H9 (cell line): ENCODE data around the gene PLIN4. TPM values are rescaled to one million over a fixed set of nuclear protein-coding genes. Genes with fewer than 3 reads are reported as not detected.

Experiments
- DNase-seq: peaks from one replicate; pipeline ENCODE4 v3.0.0-alpha.2; 2017
- H2AFZ ChIP-seq: one replicate; pipeline ENCODE4 v1.6.1; 2013; ENCODE audit warnings: mild to moderate bottlenecking, low read length, control low read depth, moderate library complexity
- H2AK5ac ChIP-seq: 2 replicates; pipeline ENCODE4 v1.6.1; 2013; ENCODE audit warnings: low read length, control low read depth, mixed read lengths; ENCODE audit not compliant: insufficient read length
- H2BK120ac ChIP-seq: one replicate; pipeline ENCODE4 v1.6.1; 2013; ENCODE audit warnings: low read depth, mild to moderate bottlenecking, low read length, control low read depth, inconsistent platforms; ENCODE audit not compliant: poor library complexity, severe bottlenecking
- H2BK12ac ChIP-seq: 2 replicates; pipeline ENCODE4 v1.6.1; 2013; ENCODE audit warnings: low read length, control low read depth, mixed read lengths, low read depth; ENCODE audit not compliant: insufficient read length
- H2BK15ac ChIP-seq: 2 replicates; pipeline ENCODE4 v1.6.1; 2013; ENCODE audit warnings: low read depth, low read length, control low read depth
- H2BK20ac ChIP-seq: one replicate; pipeline ENCODE4 v1.6.1; 2013; ENCODE audit warnings: low read depth, mild to moderate bottlenecking, low read length, control low read depth, inconsistent platforms; ENCODE audit not compliant: poor library complexity, severe bottlenecking
- H2BK5ac ChIP-seq: 2 replicates; pipeline ENCODE4 v1.6.1; 2013; ENCODE audit warnings: low read length, control low read depth, mixed read lengths; ENCODE audit not compliant: insufficient read length
- H3K14ac ChIP-seq: 2 replicates; pipeline ENCODE4 v1.6.1; 2013; ENCODE audit warnings: low read length, control low read depth; ENCODE audit not compliant: insufficient read depth
- H3K18ac ChIP-seq: 2 replicates; pipeline ENCODE4 v1.6.1; 2013; ENCODE audit warnings: low read depth, mild to moderate bottlenecking, mixed read lengths, low read length, control low read depth; ENCODE audit not compliant: insufficient read length
- H3K23ac ChIP-seq: 2 replicates; pipeline ENCODE4 v1.6.1; 2013; ENCODE audit warnings: low read length, control low read depth, mixed read lengths, low read depth; ENCODE audit not compliant: insufficient read length
- H3K23me2 ChIP-seq: 2 replicates; pipeline ENCODE4 v1.6.1; 2013; ENCODE audit warnings: low read depth, mild to moderate bottlenecking, mixed read lengths, low read length, control low read depth; ENCODE audit not compliant: insufficient read length, poor library complexity, severe bottlenecking
- H3K27ac ChIP-seq: 2 replicates; pipeline ENCODE4 v1.5.1; 2013; ENCODE audit warnings: low read length, control low read depth, mixed read lengths, low read depth; ENCODE audit not compliant: insufficient read length
- H3K27me3 ChIP-seq: 2 replicates; pipeline ENCODE4 v1.6.1; 2013; ENCODE audit warnings: low read length, control low read depth, inconsistent platforms; ENCODE audit not compliant: insufficient read depth
- H3K4ac ChIP-seq: 2 replicates; pipeline ENCODE4 v1.6.1; 2013; ENCODE audit warnings: low read depth, mild to moderate bottlenecking, control low read depth, inconsistent platforms, low read length, moderate library complexity
- H3K4me1 ChIP-seq: 2 replicates; pipeline ENCODE4 v1.6.1; 2013; ENCODE audit warnings: low read length, control low read depth, inconsistent platforms; ENCODE audit not compliant: insufficient read depth
- H3K4me2 ChIP-seq: 2 replicates; pipeline ENCODE4 v1.6.1; 2013; ENCODE audit warnings: low read length, control low read depth, mixed read lengths; ENCODE audit not compliant: insufficient read length, insufficient read depth
- H3K56ac ChIP-seq: 2 replicates; pipeline ENCODE4 v1.6.1; 2013; ENCODE audit warnings: low read depth, mild to moderate bottlenecking, mixed read lengths, low read length, control low read depth; ENCODE audit not compliant: insufficient read length
- H3K79me1 ChIP-seq: 2 replicates; pipeline ENCODE4 v1.6.1; 2013; ENCODE audit warnings: low read depth, mild to moderate bottlenecking, moderate library complexity, low read length, control low read depth, inconsistent platforms; ENCODE audit not compliant: insufficient read depth, poor library complexity, severe bottlenecking
- H3K79me2 ChIP-seq: 2 replicates; pipeline ENCODE4 v1.6.1; 2013; ENCODE audit warnings: low read length, control low read depth, inconsistent platforms; ENCODE audit not compliant: insufficient read depth
- H3K9ac ChIP-seq: 2 replicates; pipeline ENCODE4 v1.6.1; 2013; ENCODE audit warnings: low read length, control low read depth, mixed read lengths; ENCODE audit not compliant: insufficient read length; ENCODE audit errors: extremely low read depth
- H3K9me3 ChIP-seq: one replicate; pipeline ENCODE4 v1.6.1; 2013; ENCODE audit warnings: low read depth, low read length, inconsistent platforms; ENCODE audit not compliant: control insufficient read depth
- H3T11ph ChIP-seq: one replicate; pipeline ENCODE4 v1.6.1; 2013; ENCODE audit warnings: mild to moderate bottlenecking, low read length, control low read depth, inconsistent platforms
- H4K20me1 ChIP-seq: one replicate; pipeline ENCODE4 v1.6.1; 2013; ENCODE audit not compliant: control insufficient read depth, insufficient read length, insufficient read depth
- H4K5ac ChIP-seq: 2 replicates; pipeline ENCODE4 v1.6.1; 2013; ENCODE audit warnings: low read depth, mild to moderate bottlenecking, mixed read lengths, low read length, control low read depth; ENCODE audit not compliant: insufficient read length
- H4K8ac ChIP-seq: replicated peaks from 2 replicates; pipeline ENCODE4 v1.6.1; 2013; ENCODE audit warnings: low read length, control low read depth, mixed read lengths, low read depth; ENCODE audit not compliant: insufficient read length
- H4K91ac ChIP-seq: 2 replicates; pipeline ENCODE4 v1.6.1; 2013; ENCODE audit warnings: low read depth, mild to moderate bottlenecking, moderate library complexity, mixed read lengths, low read length, control low read depth; ENCODE audit not compliant: insufficient read length
- H3K27ac Mint-ChIP-seq, 3 experiments: 2 replicates in 2 of 3; 3 replicates in 1 of 3; pipeline ENCODE4 v1.8.0; 2020 to 2021; ENCODE audit warnings: mixed read lengths in 3 of 3, mild to moderate bottlenecking in 1 of 3, moderate library complexity in 1 of 3
- H3K27me3 Mint-ChIP-seq: 2 replicates; pipeline ENCODE4 v1.8.0; 2021; ENCODE audit warnings: low read depth, mild to moderate bottlenecking, moderate library complexity, mixed read lengths
- H3K36me3 Mint-ChIP-seq, 3 experiments: 2 replicates in 2 of 3; 3 replicates in 1 of 3; pipeline ENCODE4 v1.8.0; 2020 to 2021; ENCODE audit warnings: low read depth in 3 of 3, mixed read lengths in 3 of 3; ENCODE audit not compliant: insufficient read depth in 1 of 3
- H3K4me1 Mint-ChIP-seq, 2 experiments: 2 replicates each; pipeline ENCODE4 v1.8.0; 2020; ENCODE audit warnings: mixed read lengths in 2 of 2
- H3K4me3 Mint-ChIP-seq, 2 experiments: 2 replicates in 1 of 2; 3 replicates in 1 of 2; pipeline ENCODE4 v1.8.0; 2020 to 2021; ENCODE audit warnings: mild to moderate bottlenecking in 2 of 2, mixed read lengths in 2 of 2, moderate library complexity in 1 of 2
- H3K9me3 Mint-ChIP-seq, 2 experiments: 2 replicates in 1 of 2; 3 replicates in 1 of 2; pipeline ENCODE4 v1.8.0; 2020; ENCODE audit warnings: mild to moderate bottlenecking in 2 of 2, mixed read lengths in 2 of 2, moderate library complexity in 1 of 2
- WGBS: extraction: QIAGEN DNeasy Blood & Tissue Kit; methylation state at CpG from one replicate; pipeline ENCODE4 v1.1.7; 2013; ENCODE audit warnings: missing lambda C conversion rate, low lambda C conversion rate, mixed read lengths; ENCODE audit not compliant: insufficient read length; ENCODE audit errors: extremely low coverage; 5-methylcytosine and 5-hydroxymethylcytosine counted together
- total RNA-seq: library from RNA; stranded (reverse); gene quantifications from 2 replicates; pipeline ENCODE4 v1.2.1, GENCODE V29; 2021
- TF ChIP-seq, protein P1 (sequence below): fragments of 200-600 bp; sonication (generic); conservative IDR thresholded peaks from 3 replicates; pipeline ENCODE4 v1.8.0; 2021; ENCODE audit warnings: antibody characterized with exemption, mild to moderate bottlenecking

The PLIN4 gene
- total RNA-seq, 1 experiment from 2014 or later, result 1.1 TPM

DNA sequence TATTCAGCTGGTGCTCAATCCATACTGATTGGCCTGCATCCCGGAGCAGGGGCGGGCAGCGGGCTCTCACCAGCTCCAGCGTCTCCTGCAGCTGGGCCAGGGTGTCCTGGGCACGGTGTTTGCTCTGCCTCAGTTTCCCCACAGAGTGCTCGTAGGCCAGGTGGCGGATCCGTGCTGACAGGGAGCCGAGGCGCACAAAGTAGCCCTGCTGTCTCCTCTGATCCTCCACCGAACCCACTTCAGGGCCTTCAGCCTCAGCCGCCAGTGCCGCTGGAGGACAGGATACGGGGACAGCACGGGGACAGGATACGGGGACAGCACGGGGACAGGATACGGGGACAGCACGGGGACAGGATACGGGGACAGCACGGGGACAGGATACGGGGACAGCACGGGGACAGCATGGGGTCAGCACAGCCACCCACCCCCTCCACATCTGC lies 7.3 kb upstream of the PLIN4 start:
- DNase-seq, result no peak
- no peak overlapping the region for H4K91ac ChIP-seq

More for the DNA sequence above, 7.3 kb upstream of the PLIN4 start:
- Histone ChIP-seq H3K27ac (no peak overlapping the region), H3K18ac (no peak overlapping the region), H3K79me1 (no peaks in the 10 kb centered on the region), H2BK12ac (no peak overlapping the region), H4K20me1 (no peaks in the 10 kb centered on the region), H3K56ac (no peak overlapping the region), H3K27me3 (no peaks in the 10 kb centered on the region), H3T11ph (no peak overlapping the region), H3K23ac (no peak overlapping the region), H2BK5ac (no peak overlapping the region), H4K8ac (no peak overlapping the region), H3K79me2 (no peaks in the 10 kb centered on the region), H2AFZ (no peak overlapping the region), H3K4me1 (no peaks in the 10 kb centered on the region), H3K4me2 (no peak overlapping the region), H3K23me2 (no peaks in the 10 kb centered on the region), H4K5ac (no peak overlapping the region), H3K9ac (no peak overlapping the region), H3K9me3 (no peaks in the 10 kb centered on the region), H2AK5ac (no peak overlapping the region), H2BK120ac (no peak overlapping the region), H3K4ac (no peak overlapping the region), H2BK20ac (no peak overlapping the region), H3K14ac (no peak overlapping the region; the same call in 1 of the 2 replicates), H2BK15ac (no peak overlapping the region)
- Mint-ChIP-seq H3K4me1 (no peaks in the 10 kb centered on the region), H3K36me3 (no peaks in the 10 kb centered on the region), H3K4me3 (no peak overlapping the region), H3K9me3 (no peaks in the 10 kb centered on the region; a peak in 1 of 5 replicates), H3K27ac (no peak overlapping the region), H3K27me3 (peaks cover 34% of the 10 kb centered on the region)
- TF ChIP-seq, protein P1, sequence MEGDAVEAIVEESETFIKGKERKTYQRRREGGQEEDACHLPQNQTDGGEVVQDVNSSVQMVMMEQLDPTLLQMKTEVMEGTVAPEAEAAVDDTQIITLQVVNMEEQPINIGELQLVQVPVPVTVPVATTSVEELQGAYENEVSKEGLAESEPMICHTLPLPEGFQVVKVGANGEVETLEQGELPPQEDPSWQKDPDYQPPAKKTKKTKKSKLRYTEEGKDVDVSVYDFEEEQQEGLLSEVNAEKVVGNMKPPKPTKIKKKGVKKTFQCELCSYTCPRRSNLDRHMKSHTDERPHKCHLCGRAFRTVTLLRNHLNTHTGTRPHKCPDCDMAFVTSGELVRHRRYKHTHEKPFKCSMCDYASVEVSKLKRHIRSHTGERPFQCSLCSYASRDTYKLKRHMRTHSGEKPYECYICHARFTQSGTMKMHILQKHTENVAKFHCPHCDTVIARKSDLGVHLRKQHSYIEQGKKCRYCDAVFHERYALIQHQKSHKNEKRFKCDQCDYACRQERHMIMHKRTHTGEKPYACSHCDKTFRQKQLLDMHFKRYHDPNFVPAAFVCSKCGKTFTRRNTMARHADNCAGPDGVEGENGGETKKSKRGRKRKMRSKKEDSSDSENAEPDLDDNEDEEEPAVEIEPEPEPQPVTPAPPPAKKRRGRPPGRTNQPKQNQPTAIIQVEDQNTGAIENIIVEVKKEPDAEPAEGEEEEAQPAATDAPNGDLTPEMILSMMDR, result no peak
- WGBS, result no CpG with 5 or more reads among the region's 23 CpGs
